Endothelial cell of umbilical vein (primary cell): Measurements from ENCODE around the gene CUTA. TPM values are rescaled to one million over a fixed set of nuclear protein-coding genes. Genes with fewer than 3 reads are reported as not detected.

Experiments used
- BruUV-seq: library from RNA; stranded (reverse); fragments of 400-500 nt; replicated peaks from 2 replicates; lab custom pipeline; 2021; lab: Mats Ljungman, UMichigan
- CTCF ChIA-PET: fragments of 300-600, 350-600 bp; sonication (Branson Sonifier 250); formaldehyde crosslinking; loops from one replicate; lab custom pipeline; 2021; ENCODE audit warnings: antibody characterized with exemption, inconsistent platforms; lab: Charles Lee
- POLR2A ChIA-PET: fragments of 300-600, 350-600 bp; sonication (Branson Sonifier 250); formaldehyde crosslinking; loops from one replicate; lab custom pipeline; 2021; ENCODE audit warnings: antibody characterized with exemption, inconsistent platforms; lab: Charles Lee
- DNase-seq: peaks from one replicate; pipeline ENCODE4 v3.0.0-alpha.2; 2011; ENCODE audit warnings: low read depth, low spot score
- FAIRE-seq: peaks from 2 replicates; lab custom pipeline; 2011; peaks lifted over from hg19 to GRCh38; lab: Jason Lieb, UNC
- H2AFZ ChIP-seq: 2 replicates; pipeline ENCODE4 v1.6.0; 2012; ENCODE audit warnings: low read depth, low read length, control low read depth, inconsistent platforms
- H3K27ac ChIP-seq: 2 replicates; pipeline ENCODE4 v1.5.1; 2011; ENCODE audit warnings: low read depth, mild to moderate bottlenecking, control low read depth, low read length, moderate library complexity; ENCODE audit not compliant: insufficient read depth
- H3K27me3 ChIP-seq, 2 experiments: 2 replicates each; pipeline versions ENCODE4 v1.6.0 to v1.6.1; 2011; ENCODE audit warnings: low read length in 2 of 2, mixed read lengths in 1 of 2; ENCODE audit not compliant: control insufficient read depth in 2 of 2, insufficient read depth in 2 of 2
- H3K36me3 ChIP-seq, 2 experiments: 2 replicates in 1 of 2; 3 replicates in 1 of 2; pipeline ENCODE4 v1.5.1; 2011; ENCODE audit warnings: low read length in 2 of 2, mild to moderate bottlenecking in 1 of 2, moderate library complexity in 1 of 2; ENCODE audit not compliant: control insufficient read depth in 2 of 2, insufficient read depth in 2 of 2; ENCODE audit errors: extremely low read depth in 1 of 2
- H3K4me1 ChIP-seq: 3 replicates; pipeline ENCODE4 v1.5.1; 2011; ENCODE audit warnings: mild to moderate bottlenecking, low read length; ENCODE audit not compliant: control insufficient read depth, insufficient read depth; ENCODE audit errors: extremely low read depth
- H3K4me2 ChIP-seq: 2 replicates; pipeline ENCODE4 v1.6.1; 2011; ENCODE audit warnings: low read length, control low read depth, mixed read lengths; ENCODE audit not compliant: insufficient read depth
- H3K4me3 ChIP-seq, 3 experiments: fragments of 200-600 bp in 1 of 3; sonication (generic), shearing (Covaris generic) in 1 of 3; replicated peaks in 1 of 3; 2 replicates each; pipeline ENCODE4 v1.5.1; 2011 to 2016; ENCODE audit warnings: control low read depth in 3 of 3, low read length in 3 of 3, mild to moderate bottlenecking in 2 of 3, inconsistent platforms in 1 of 3, low read depth in 1 of 3, moderate library complexity in 1 of 3; ENCODE audit not compliant: insufficient read depth in 1 of 3
- H3K79me2 ChIP-seq: 2 replicates; pipeline ENCODE4 v1.6.0; 2012; ENCODE audit warnings: low read length, inconsistent platforms; ENCODE audit not compliant: control insufficient read depth, insufficient read depth
- H3K9ac ChIP-seq: replicated peaks from 2 replicates; pipeline ENCODE3; 2011; ENCODE audit warnings: low read length, control low read depth; ENCODE audit not compliant: insufficient read depth; ENCODE audit errors: extremely low read depth
- H3K9me1 ChIP-seq: replicated peaks from 3 replicates; pipeline ENCODE4 v1.6.0; 2011; ENCODE audit warnings: mild to moderate bottlenecking, low read length; ENCODE audit not compliant: control insufficient read depth, insufficient read depth; ENCODE audit errors: extremely low read depth
- H3K9me3 ChIP-seq: replicated peaks from 2 replicates; pipeline ENCODE4 v1.5.1; 2012; ENCODE audit warnings: low read length, inconsistent platforms; ENCODE audit not compliant: control insufficient read depth, insufficient read depth
- H4K20me1 ChIP-seq: replicated peaks from 2 replicates; pipeline ENCODE3; 2011; ENCODE audit warnings: mild to moderate bottlenecking, low read length; ENCODE audit not compliant: control insufficient read depth, insufficient read depth; ENCODE audit errors: extremely low read depth
- CTCF ChIP-seq, 2 donors: IDR thresholded peaks; 1 replicate in 1 of 2; 2 replicates in 1 of 2; pipeline ENCODE4 v1.5.1; 2011; ENCODE audit warnings: low read length in 2 of 2, mild to moderate bottlenecking in 2 of 2, moderate library complexity in 2 of 2, control low read depth in 1 of 2, inconsistent platforms in 1 of 2, low read depth in 1 of 2; ENCODE audit not compliant: insufficient read depth in 1 of 2; ENCODE audit errors: extremely low read depth in 1 of 2
- FOS ChIP-seq: IDR thresholded peaks from 2 replicates; pipeline ENCODE4 v1.6.1; 2011; ENCODE audit warnings: mild to moderate bottlenecking, low read length, moderate library complexity, borderline replicate concordance; ENCODE audit not compliant: insufficient read depth
- GATA2 ChIP-seq: IDR thresholded peaks from 2 replicates; pipeline ENCODE4 v1.7.0; 2011; ENCODE audit warnings: low read depth, mild to moderate bottlenecking, moderate library complexity, mixed read lengths, low read length; ENCODE audit not compliant: insufficient read length, insufficient read depth
- MAX ChIP-seq: IDR thresholded peaks from 2 replicates; pipeline ENCODE4 v1.6.1; 2011; ENCODE audit not compliant: insufficient read depth, insufficient read length
- POLR2A ChIP-seq: IDR thresholded peaks from 2 replicates; pipeline ENCODE4 v1.6.1; 2012; ENCODE audit warnings: low read depth, mild to moderate bottlenecking, control low read depth, low read length
- POLR2AphosphoS5 ChIP-seq: IDR thresholded peaks from 2 replicates; pipeline ENCODE4 v1.6.1; 2012; ENCODE audit warnings: low read depth, mild to moderate bottlenecking, control low read depth, low read length, moderate library complexity; ENCODE audit not compliant: insufficient read depth
- dilution Hi-C: fragments of 300-500 bp; cut with MboI; formaldehyde crosslinking; loops from one replicate; pipeline ENCODE4 v1.15.0; 2019; ENCODE audit warnings: low sequenced_read_pairs; ENCODE audit not compliant: extremely low pct_ligation_motif_present
- intact Hi-C: fragments of 100-400 bp; cut with micrococcal nuclease; formaldehyde crosslinking; loops from one replicate; pipeline ENCODE4 v1.10.0; 2022
- polyA plus RNA-seq, 4 experiments: library from polyadenylated mRNA; depleted of rRNA in 3 of 4; stranded (reverse) in 3 of 4; unstranded in 1 of 4; fragments of >200 nt; gene quantifications; 2 replicates each; pipeline versions ENCODE4 v1.2.1 to v1.2.3, GENCODE V29; 2011 to 2012; ENCODE audit warnings: missing spikeins in 1 of 4
- total RNA-seq: library from RNA; stranded (reverse); gene quantifications from 2 replicates; pipeline ENCODE4 v1.2.3, GENCODE V29; 2021

CUTA gene
- total and polyA plus RNA-seq, 2 donors (not counting 3 experiments of a cell fraction or from before 2014, with no cell fraction given), result 133 to 202 TPM

GRCh38 chr6:33425668-33426577, 8.0 kb upstream of the CUTA start:
- FAIRE-seq (peak; percentile 85), DNase-seq (peak; percentile 85)
- Histone ChIP-seq H3K9me1 (no peaks in the 10 kb centered on the region), H3K79me2 (no peaks in the 10 kb centered on the region), H3K4me1 (peaks cover 26% of the 10 kb centered on the region), H3K9me3 (no peaks in the 10 kb centered on the region), H3K9ac (peak overlapping the region; percentile 60), H3K36me3 (no peaks in the 10 kb centered on the region), H3K4me2 (peak overlapping the region; percentile 89), H2AFZ (peak overlapping the region; percentile 82), H4K20me1 (no peaks in the 10 kb centered on the region), H3K27ac (peak overlapping the region; percentile 56), H3K4me3 (peak overlapping the region; percentile 54 to 70 (median 69)), H3K27me3 (peaks cover 16% of the 10 kb centered on the region in 2 experiments)
- intact Hi-C loops (loop anchor here (1.0 to 5.0 kb wide), 5 partner anchors 9 to 155 kb away; partner anchors contain the start of genes BAK1, KIFC1, RPS18 and VPS52), dilution Hi-C loops (no loop called here)
- BruUV-seq, result TSS peak; percentile 56
- TF ChIP-seq POLR2AphosphoS5, result peak; percentile 90
- TF ChIP-seq GATA2, result no peak
- no peak for TF ChIP-seq FOS
- TF ChIP-seq MAX, result peak; percentile 31
- peak; percentile 29 to 75 for TF ChIP-seq CTCF (IDR thresholded peaks at IDR 0.05; ENCODE audit: extremely low read depth in 1 of 2, insufficient read depth in 1 of 2, low read depth in 1 of 2, low read length in 2 of 2)
- peak; percentile 94 for TF ChIP-seq POLR2A
- ChIA-PET CTCF (interaction anchor here (0.5 to 2.5 kb wide), 15 partner anchors 10 to 728 kb away, joined by 3 to 15 read pairs (median 3); partner anchors contain the start of genes B3GALT4, CUTA and PHF1), POLR2A (interaction anchor here (0.8 kb wide), 1 partner anchor 108 kb away, joined by 3 read pairs; the partner anchor contains the start of gene ZBTB22)
